ENCODE measurements around the gene PLA2G1B.

GRCh38 chr12:120321382-120322202 lies 6.0 kb downstream of the PLA2G1B start:
- TF ChIP-seq POLR2A (IDR thresholded peaks at IDR 0.05): no peak
- TF ChIP-seq, protein P1, sequence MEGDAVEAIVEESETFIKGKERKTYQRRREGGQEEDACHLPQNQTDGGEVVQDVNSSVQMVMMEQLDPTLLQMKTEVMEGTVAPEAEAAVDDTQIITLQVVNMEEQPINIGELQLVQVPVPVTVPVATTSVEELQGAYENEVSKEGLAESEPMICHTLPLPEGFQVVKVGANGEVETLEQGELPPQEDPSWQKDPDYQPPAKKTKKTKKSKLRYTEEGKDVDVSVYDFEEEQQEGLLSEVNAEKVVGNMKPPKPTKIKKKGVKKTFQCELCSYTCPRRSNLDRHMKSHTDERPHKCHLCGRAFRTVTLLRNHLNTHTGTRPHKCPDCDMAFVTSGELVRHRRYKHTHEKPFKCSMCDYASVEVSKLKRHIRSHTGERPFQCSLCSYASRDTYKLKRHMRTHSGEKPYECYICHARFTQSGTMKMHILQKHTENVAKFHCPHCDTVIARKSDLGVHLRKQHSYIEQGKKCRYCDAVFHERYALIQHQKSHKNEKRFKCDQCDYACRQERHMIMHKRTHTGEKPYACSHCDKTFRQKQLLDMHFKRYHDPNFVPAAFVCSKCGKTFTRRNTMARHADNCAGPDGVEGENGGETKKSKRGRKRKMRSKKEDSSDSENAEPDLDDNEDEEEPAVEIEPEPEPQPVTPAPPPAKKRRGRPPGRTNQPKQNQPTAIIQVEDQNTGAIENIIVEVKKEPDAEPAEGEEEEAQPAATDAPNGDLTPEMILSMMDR (IDR thresholded peaks at IDR 0.05): no peak
